Transverse colon (tissue), 4 donors: ENCODE measurements around the gene HIBCH.

Source experiments
- CTCF ChIP-seq, 5 experiments: fragments of 200-600 bp in 3 of 5; fragments of 450-650 bp in 2 of 5; sonication (generic) in 3 of 5; IDR thresholded peaks; 1 replicate in 2 of 5; 2 replicates in 3 of 5; pipeline ENCODE4 v1.5.1; 2016 to 2017; ENCODE audit warnings: antibody characterized with exemption in 5 of 5, inconsistent platforms in 3 of 5, mild to moderate bottlenecking in 2 of 5, moderate library complexity in 1 of 5
- POLR2A ChIP-seq: fragments of 450-650 bp; IDR thresholded peaks from one replicate; pipeline ENCODE4 v1.6.1; 2016; ENCODE audit warnings: antibody characterized with exemption, mild to moderate bottlenecking, moderate library complexity
- POLR2AphosphoS5 ChIP-seq, 3 donors: sonication (generic); formaldehyde crosslinking; IDR thresholded peaks; one replicate each; pipeline ENCODE4 v1.6.1; 2016; ENCODE audit warnings: antibody characterized with exemption in 3 of 3

- TF ChIP-seq CTCF (IDR thresholded peaks at IDR 0.05), result no peak
- no peak for TF ChIP-seq POLR2A
- TF ChIP-seq POLR2AphosphoS5 (IDR thresholded peaks at IDR 0.05), result no peak
Measured at GRCh38 chr2:190318931-190319554, 583 bp downstream of the HIBCH start.
